Sigmoid colon (tissue), 3 donors: ENCODE data around the gene MAD2L1BP.

Experiments used
- POLR2A ChIP-seq, 2 donors: fragments of 450-650 bp; IDR thresholded peaks; one replicate each; pipeline ENCODE4 v1.6.1; 2016; ENCODE audit warnings: antibody characterized with exemption in 2 of 2, mild to moderate bottlenecking in 2 of 2, moderate library complexity in 2 of 2
- TF ChIP-seq, protein P1 (sequence below), 4 experiments: fragments of 450-650 bp in 3 of 4; fragments of 200-600 bp in 1 of 4; IDR thresholded peaks; one replicate each; pipeline ENCODE4 v1.5.1; 2016 to 2019; ENCODE audit warnings: antibody characterized with exemption in 4 of 4, mild to moderate bottlenecking in 3 of 4, moderate library complexity in 2 of 4

- TF ChIP-seq, protein P1, sequence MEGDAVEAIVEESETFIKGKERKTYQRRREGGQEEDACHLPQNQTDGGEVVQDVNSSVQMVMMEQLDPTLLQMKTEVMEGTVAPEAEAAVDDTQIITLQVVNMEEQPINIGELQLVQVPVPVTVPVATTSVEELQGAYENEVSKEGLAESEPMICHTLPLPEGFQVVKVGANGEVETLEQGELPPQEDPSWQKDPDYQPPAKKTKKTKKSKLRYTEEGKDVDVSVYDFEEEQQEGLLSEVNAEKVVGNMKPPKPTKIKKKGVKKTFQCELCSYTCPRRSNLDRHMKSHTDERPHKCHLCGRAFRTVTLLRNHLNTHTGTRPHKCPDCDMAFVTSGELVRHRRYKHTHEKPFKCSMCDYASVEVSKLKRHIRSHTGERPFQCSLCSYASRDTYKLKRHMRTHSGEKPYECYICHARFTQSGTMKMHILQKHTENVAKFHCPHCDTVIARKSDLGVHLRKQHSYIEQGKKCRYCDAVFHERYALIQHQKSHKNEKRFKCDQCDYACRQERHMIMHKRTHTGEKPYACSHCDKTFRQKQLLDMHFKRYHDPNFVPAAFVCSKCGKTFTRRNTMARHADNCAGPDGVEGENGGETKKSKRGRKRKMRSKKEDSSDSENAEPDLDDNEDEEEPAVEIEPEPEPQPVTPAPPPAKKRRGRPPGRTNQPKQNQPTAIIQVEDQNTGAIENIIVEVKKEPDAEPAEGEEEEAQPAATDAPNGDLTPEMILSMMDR (IDR thresholded peaks at IDR 0.05) = no peak
- no peak for TF ChIP-seq POLR2A (IDR thresholded peaks at IDR 0.05)
Observed at GRCh38 chr6:43644940-43645612, 9.4 kb downstream of the MAD2L1BP start, which contains the start of gene RSPH9.
